Measurements from ENCODE around the gene ANKS1B. TPM values are rescaled to one million over a fixed set of nuclear protein-coding genes. Genes with fewer than 3 reads are reported as not detected.

ANKS1B gene
- not detected for polyA plus RNA-seq (2013)

DNA sequence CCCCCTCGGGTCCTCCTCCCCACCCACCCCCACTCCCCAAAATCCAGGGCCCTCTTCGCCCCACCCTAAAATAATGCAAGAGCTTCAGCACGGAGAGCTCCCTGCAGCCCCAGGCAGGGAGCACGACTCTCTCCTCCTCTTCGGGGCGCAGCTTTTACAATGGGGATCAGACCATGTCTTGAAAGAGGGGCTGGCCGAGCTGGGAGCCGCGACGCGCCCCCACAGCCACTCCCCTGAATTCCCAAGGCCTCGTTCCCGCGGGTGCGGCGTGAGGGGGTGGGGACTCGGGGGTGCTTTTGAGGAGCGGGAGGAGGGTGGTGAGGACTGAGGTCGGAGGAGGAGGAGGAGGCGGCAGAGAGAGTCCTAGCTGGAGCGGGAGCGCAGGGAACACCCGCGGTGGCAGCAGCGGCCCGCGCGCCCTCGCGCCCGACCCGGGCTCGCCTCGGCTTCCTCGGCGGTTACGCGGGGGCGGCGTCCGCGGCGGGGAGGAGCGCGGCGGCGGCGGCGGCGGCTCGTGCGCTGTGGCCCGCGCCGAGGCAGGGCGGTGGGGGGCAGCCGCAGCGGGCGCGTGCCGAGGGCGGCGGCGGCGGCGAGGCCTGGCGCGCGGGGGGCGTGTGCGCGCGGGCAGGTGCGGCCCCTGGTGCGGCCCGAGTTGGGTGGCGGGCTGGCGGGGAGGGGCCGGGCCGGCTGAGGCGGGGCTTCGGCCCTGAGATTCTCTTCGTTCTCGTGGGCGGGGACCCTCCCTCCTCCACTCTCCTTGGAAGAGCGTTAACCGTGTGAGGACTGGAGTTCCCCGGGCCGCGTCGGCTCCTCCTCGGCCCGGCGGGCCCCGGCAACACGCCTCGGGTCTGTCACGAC, at the start of gene ANKS1B:
ANKS1B (minus strand) TSS at position 666 of the 858 bp plus-strand sequence. CDS start 699 bp downstream, outside the sequence.
- H3K27me3 ChIP-seq (replicated peaks in 2 of 5; ENCODE audit: control insufficient read depth in 4 of 5, insufficient read depth in 5 of 5, low read length in 4 of 5): peaks cover 11 to 59% (median 22%) of the 10 kb centered on the region in 5 experiments
- peaks cover 5 to 12% (median 10%) of the 10 kb centered on the region in 4 experiments for H3K4me1 ChIP-seq (ENCODE audit: control extremely low read depth in 1 of 4, control insufficient read depth in 4 of 4, insufficient read depth in 4 of 4, low read length in 3 of 4)
- CTCF ChIA-PET: no interaction called here
- no peaks in the 10 kb centered on the region for H3K36me3 ChIP-seq (ENCODE audit: control insufficient read depth in 4 of 4, insufficient read depth in 4 of 4, low read length in 3 of 4)
- under 1% methylated on average over 61 of the region's 98 CpGs for WGBS (ENCODE audit: insufficient coverage)
- peak within 1 kb of the TSS; percentile 30 to 75 (median 64) for H3K4me3 ChIP-seq (ENCODE audit: control insufficient read depth in 1 of 7, extremely low read depth in 1 of 7, insufficient read depth in 4 of 7, low read depth in 2 of 7, low read length in 6 of 7)
- POLR2A ChIA-PET: no interaction called here
- H3K27ac ChIP-seq (ENCODE audit: insufficient read depth in 1 of 2, low read depth in 1 of 2, low read length in 2 of 2, poor library complexity in 1 of 2, severe bottlenecking in 2 of 2): no peak within 1 kb of the TSS
- peaks cover 0 to 1% (median 0%) of the 10 kb centered on the region in 5 experiments for H3K9me3 ChIP-seq (ENCODE audit: control extremely low read depth in 1 of 5, control insufficient read depth in 4 of 5, insufficient read depth in 2 of 5, low read depth in 1 of 5, low read length in 4 of 5)
- DNase-seq: peak; percentile 14 to 62 (median 49)

DNA sequence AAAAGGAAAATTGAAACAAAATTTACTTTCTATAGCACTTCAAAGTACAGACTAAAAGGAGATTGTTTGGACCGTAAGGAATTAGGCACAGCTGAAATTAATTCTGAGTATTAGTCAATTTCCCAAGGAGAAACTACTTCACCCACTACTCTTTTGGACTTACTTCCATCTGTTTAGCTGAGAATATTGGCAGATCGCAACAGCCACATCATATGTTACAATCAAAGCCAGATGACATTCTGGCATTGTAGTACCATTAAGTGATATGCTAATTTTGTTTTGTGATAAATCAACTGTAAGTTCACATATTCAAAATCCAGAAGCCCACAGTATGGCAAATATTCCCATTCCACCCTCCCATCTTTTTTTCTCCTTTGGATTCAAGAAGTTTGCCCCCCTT, 47.1 kb upstream of the ANKS1B start:
- ChIA-PET CTCF (no interaction called here), POLR2A (no interaction called here)
- DNase-seq: no peak
- H3K9me3 ChIP-seq (ENCODE audit: control extremely low read depth in 1 of 5, control insufficient read depth in 4 of 5, insufficient read depth in 2 of 5, low read depth in 1 of 5, low read length in 4 of 5): no peaks in the 10 kb centered on the region
- H3K27me3 ChIP-seq (replicated peaks in 2 of 5; ENCODE audit: control insufficient read depth in 4 of 5, insufficient read depth in 5 of 5, low read length in 4 of 5): no peaks in the 10 kb centered on the region
- no peak overlapping the region for H3K27ac ChIP-seq (ENCODE audit: insufficient read depth in 1 of 2, low read depth in 1 of 2, low read length in 2 of 2, poor library complexity in 1 of 2, severe bottlenecking in 2 of 2)
- no CpG with 5 or more reads among the region's 2 CpGs for WGBS (ENCODE audit: insufficient coverage)
- H3K4me1 ChIP-seq (ENCODE audit: control extremely low read depth in 1 of 4, control insufficient read depth in 4 of 4, insufficient read depth in 4 of 4, low read length in 3 of 4): no peaks in the 10 kb centered on the region
- peaks cover 0 to 2% (median 0%) of the 10 kb centered on the region in 4 experiments for H3K36me3 ChIP-seq (ENCODE audit: control insufficient read depth in 4 of 4, insufficient read depth in 4 of 4, low read length in 3 of 4)
- H3K4me3 ChIP-seq (ENCODE audit: control insufficient read depth in 1 of 7, extremely low read depth in 1 of 7, insufficient read depth in 4 of 7, low read depth in 2 of 7, low read length in 6 of 7): no peak overlapping the region

DNA sequence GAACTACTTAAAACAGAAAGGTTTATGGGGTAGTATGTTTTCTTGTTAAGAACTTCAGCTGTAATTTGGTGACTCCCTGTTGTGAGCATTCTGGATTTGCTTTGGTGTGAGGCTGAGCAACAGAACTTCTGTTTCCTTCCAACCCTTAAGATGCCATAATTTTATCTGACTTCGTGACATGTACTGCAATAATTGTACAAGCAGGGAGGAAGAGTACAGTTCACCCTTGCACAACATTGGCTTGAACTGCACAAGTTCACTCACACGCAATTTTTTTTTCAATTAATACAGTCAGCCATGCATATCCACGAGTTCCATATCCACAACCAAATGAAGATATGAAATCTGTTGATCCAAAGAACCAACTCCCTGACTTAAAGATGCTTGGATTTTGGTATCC, 42.9 kb upstream of the ANKS1B start:
- no peaks in the 10 kb centered on the region for H3K9me3 ChIP-seq (ENCODE audit: control extremely low read depth in 1 of 5, control insufficient read depth in 4 of 5, insufficient read depth in 2 of 5, low read depth in 1 of 5, low read length in 4 of 5)
- no peaks in the 10 kb centered on the region for H3K27me3 ChIP-seq (replicated peaks in 2 of 5; ENCODE audit: control insufficient read depth in 4 of 5, insufficient read depth in 5 of 5, low read length in 4 of 5)
- H3K27ac ChIP-seq (ENCODE audit: insufficient read depth in 1 of 2, low read depth in 1 of 2, low read length in 2 of 2, poor library complexity in 1 of 2, severe bottlenecking in 2 of 2): no peak overlapping the region
- no peak overlapping the region for H3K4me3 ChIP-seq (ENCODE audit: control insufficient read depth in 1 of 7, extremely low read depth in 1 of 7, insufficient read depth in 4 of 7, low read depth in 2 of 7, low read length in 6 of 7)
- DNase-seq: no peak
- ChIA-PET CTCF (no interaction called here), POLR2A (no interaction called here)
- no peaks in the 10 kb centered on the region for H3K4me1 ChIP-seq (ENCODE audit: control extremely low read depth in 1 of 4, control insufficient read depth in 4 of 4, insufficient read depth in 4 of 4, low read length in 3 of 4)
- H3K36me3 ChIP-seq (ENCODE audit: control insufficient read depth in 4 of 4, insufficient read depth in 4 of 4, low read length in 3 of 4): no peaks in the 10 kb centered on the region
- whole genome bisulfite sequencing (ENCODE audit: insufficient coverage): 100% methylated on average over 1 of the region's 3 CpGs

DNA sequence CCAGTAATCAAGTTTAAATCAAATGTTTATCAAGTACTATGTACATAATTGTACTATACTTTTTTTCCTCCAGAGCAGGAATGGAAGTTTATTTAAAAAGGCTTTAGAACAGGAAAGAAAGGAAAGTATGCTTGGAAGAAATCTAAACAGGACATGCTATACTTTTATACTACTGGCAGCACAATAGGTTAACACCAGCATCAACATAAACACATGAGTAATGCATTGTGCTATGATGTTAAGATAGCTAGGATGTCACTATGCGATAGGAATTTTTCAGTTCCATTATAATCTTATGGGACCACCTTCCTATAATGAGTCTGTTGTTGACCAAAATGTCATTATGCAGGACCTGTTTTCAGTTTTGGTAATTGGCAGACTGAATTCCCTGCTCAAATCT, 41.5 kb upstream of the ANKS1B start:
- H3K4me1 ChIP-seq (ENCODE audit: control extremely low read depth in 1 of 4, control insufficient read depth in 4 of 4, insufficient read depth in 4 of 4, low read length in 3 of 4): no peaks in the 10 kb centered on the region
- H3K36me3 ChIP-seq (ENCODE audit: control insufficient read depth in 4 of 4, insufficient read depth in 4 of 4, low read length in 3 of 4): no peaks in the 10 kb centered on the region
- no CpG with 5 or more reads among the region's 1 CpG for WGBS (ENCODE audit: insufficient coverage)
- DNase-seq: no peak
- no peaks in the 10 kb centered on the region for H3K27me3 ChIP-seq (replicated peaks in 2 of 5; ENCODE audit: control insufficient read depth in 4 of 5, insufficient read depth in 5 of 5, low read length in 4 of 5)
- ChIA-PET POLR2A (no interaction called here), CTCF (no interaction called here)
- H3K9me3 ChIP-seq (ENCODE audit: control extremely low read depth in 1 of 5, control insufficient read depth in 4 of 5, insufficient read depth in 2 of 5, low read depth in 1 of 5, low read length in 4 of 5): peaks cover 0 to 3% (median 0%) of the 10 kb centered on the region in 5 experiments
- H3K27ac ChIP-seq (ENCODE audit: insufficient read depth in 1 of 2, low read depth in 1 of 2, low read length in 2 of 2, poor library complexity in 1 of 2, severe bottlenecking in 2 of 2): no peak overlapping the region
- H3K4me3 ChIP-seq (ENCODE audit: control insufficient read depth in 1 of 7, extremely low read depth in 1 of 7, insufficient read depth in 4 of 7, low read depth in 2 of 7, low read length in 6 of 7): no peak overlapping the region

DNA sequence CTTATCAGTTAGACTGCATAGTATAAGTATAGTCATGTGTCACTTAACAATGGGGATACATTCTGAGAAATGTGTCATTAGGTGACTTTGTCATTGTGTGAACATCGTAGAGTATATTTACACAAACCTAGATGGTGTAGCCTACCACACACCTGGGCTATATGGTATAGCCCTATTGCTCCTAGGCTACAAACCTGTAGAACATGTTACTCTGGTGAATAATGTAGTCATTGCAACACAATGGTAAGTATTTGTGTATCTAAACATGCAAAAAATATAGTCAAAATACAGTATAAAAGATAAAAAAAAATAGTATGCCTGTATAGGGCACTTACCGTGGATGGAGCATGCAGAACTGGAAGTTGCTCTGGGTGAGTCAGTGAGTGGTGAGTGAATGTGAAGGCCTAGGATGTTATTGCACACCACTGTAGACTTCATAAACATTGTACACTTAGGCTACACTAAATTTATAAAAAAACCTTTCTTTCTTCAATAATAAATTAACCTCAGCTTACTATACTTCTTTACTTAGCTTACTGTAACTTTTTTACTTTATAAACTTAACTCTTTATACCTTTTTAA, 40.3 kb upstream of the ANKS1B start:
- DNase-seq: no peak
- 80% methylated on average over 1 of the region's 2 CpGs for WGBS (ENCODE audit: insufficient coverage)
- ChIA-PET CTCF (no interaction called here), POLR2A (interaction anchor here (0.7 kb wide), 1 partner anchor 739 kb away, joined by 3 read pairs; no protein-coding TSS in a partner anchor)
- Histone ChIP-seq H3K36me3 (ENCODE audit: control insufficient read depth in 4 of 4, insufficient read depth in 4 of 4, low read length in 3 of 4) (no peaks in the 10 kb centered on the region), H3K9me3 (ENCODE audit: control extremely low read depth in 1 of 5, control insufficient read depth in 4 of 5, insufficient read depth in 2 of 5, low read depth in 1 of 5, low read length in 4 of 5) (peaks cover 0 to 3% (median 0%) of the 10 kb centered on the region in 5 experiments), H3K27me3 (replicated peaks in 2 of 5; ENCODE audit: control insufficient read depth in 4 of 5, insufficient read depth in 5 of 5, low read length in 4 of 5) (no peaks in the 10 kb centered on the region), H3K4me1 (ENCODE audit: control extremely low read depth in 1 of 4, control insufficient read depth in 4 of 4, insufficient read depth in 4 of 4, low read length in 3 of 4) (no peaks in the 10 kb centered on the region), H3K27ac (ENCODE audit: insufficient read depth in 1 of 2, low read depth in 1 of 2, low read length in 2 of 2, poor library complexity in 1 of 2, severe bottlenecking in 2 of 2) (no peak overlapping the region), H3K4me3 (ENCODE audit: control insufficient read depth in 1 of 7, extremely low read depth in 1 of 7, insufficient read depth in 4 of 7, low read depth in 2 of 7, low read length in 6 of 7) (no peak overlapping the region)

DNA sequence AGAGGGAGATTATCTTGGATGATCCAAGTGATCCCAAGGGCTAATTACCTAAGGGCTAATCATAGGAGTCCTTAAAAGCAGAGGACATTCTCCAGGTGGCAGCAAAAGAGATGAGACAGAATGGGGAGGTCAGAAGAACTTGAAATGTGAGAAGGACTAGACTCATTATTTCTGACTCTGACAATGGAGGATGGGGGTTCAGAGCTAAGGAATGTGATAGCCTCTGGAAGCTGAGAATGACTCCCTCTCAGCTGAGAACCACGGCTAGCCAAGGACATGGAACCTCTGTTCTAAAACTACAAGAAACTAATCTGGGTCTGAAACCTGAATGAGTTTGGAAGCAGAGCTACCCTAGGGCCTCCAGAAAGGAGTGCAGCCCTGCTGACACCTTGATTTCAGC, 35.6 kb upstream of the ANKS1B start:
- H3K4me3 ChIP-seq (ENCODE audit: control insufficient read depth in 1 of 7, extremely low read depth in 1 of 7, insufficient read depth in 4 of 7, low read depth in 2 of 7, low read length in 6 of 7): no peak overlapping the region
- no peaks in the 10 kb centered on the region for H3K4me1 ChIP-seq (ENCODE audit: control extremely low read depth in 1 of 4, control insufficient read depth in 4 of 4, insufficient read depth in 4 of 4, low read length in 3 of 4)
- ChIA-PET CTCF (no interaction called here), POLR2A (no interaction called here)
- H3K36me3 ChIP-seq (ENCODE audit: control insufficient read depth in 4 of 4, insufficient read depth in 4 of 4, low read length in 3 of 4): no peaks in the 10 kb centered on the region
- no peak for DNase-seq
- no peaks in the 10 kb centered on the region for H3K27me3 ChIP-seq (replicated peaks in 2 of 5; ENCODE audit: control insufficient read depth in 4 of 5, insufficient read depth in 5 of 5, low read length in 4 of 5)
- 38% methylated on average over 1 of the region's 1 CpG for WGBS (ENCODE audit: insufficient coverage)
- H3K9me3 ChIP-seq (ENCODE audit: control extremely low read depth in 1 of 5, control insufficient read depth in 4 of 5, insufficient read depth in 2 of 5, low read depth in 1 of 5, low read length in 4 of 5): peaks cover 0 to 3% (median 0%) of the 10 kb centered on the region in 5 experiments
- no peak overlapping the region for H3K27ac ChIP-seq (ENCODE audit: insufficient read depth in 1 of 2, low read depth in 1 of 2, low read length in 2 of 2, poor library complexity in 1 of 2, severe bottlenecking in 2 of 2)

DNA sequence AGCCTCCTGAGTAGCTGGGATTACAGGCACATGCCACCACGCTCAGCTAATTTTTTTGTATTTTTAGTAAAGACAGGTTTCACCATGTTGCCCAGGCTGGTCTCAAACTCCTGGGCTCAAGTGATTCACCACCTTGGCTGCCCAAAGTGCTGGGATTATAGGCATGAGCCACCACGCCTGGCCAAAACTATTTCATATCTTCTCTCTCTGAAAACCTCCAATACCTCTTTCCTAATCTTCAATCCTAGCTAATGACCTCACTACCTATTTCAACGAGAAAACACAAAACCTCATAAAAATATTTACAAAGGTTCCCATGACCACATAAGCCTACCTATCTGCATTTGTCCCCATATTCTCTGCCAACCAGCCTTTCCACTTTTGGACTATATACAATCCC, 32.3 kb upstream of the ANKS1B start:
- CTCF ChIA-PET: no interaction called here
- peaks cover 0 to 1% (median 0%) of the 10 kb centered on the region in 5 experiments for H3K9me3 ChIP-seq (ENCODE audit: control extremely low read depth in 1 of 5, control insufficient read depth in 4 of 5, insufficient read depth in 2 of 5, low read depth in 1 of 5, low read length in 4 of 5)
- no peak for DNase-seq

More for the DNA sequence above, 32.3 kb upstream of the ANKS1B start:
- WGBS (ENCODE audit: insufficient coverage): 100% methylated on average over 3 of the region's 3 CpGs
- POLR2A ChIA-PET: no interaction called here
- Histone ChIP-seq H3K27ac (ENCODE audit: insufficient read depth in 1 of 2, low read depth in 1 of 2, low read length in 2 of 2, poor library complexity in 1 of 2, severe bottlenecking in 2 of 2) (no peak overlapping the region), H3K36me3 (ENCODE audit: control insufficient read depth in 4 of 4, insufficient read depth in 4 of 4, low read length in 3 of 4) (no peaks in the 10 kb centered on the region), H3K4me3 (ENCODE audit: control insufficient read depth in 1 of 7, extremely low read depth in 1 of 7, insufficient read depth in 4 of 7, low read depth in 2 of 7, low read length in 6 of 7) (no peak overlapping the region), H3K27me3 (replicated peaks in 2 of 5; ENCODE audit: control insufficient read depth in 4 of 5, insufficient read depth in 5 of 5, low read length in 4 of 5) (no peaks in the 10 kb centered on the region), H3K4me1 (ENCODE audit: control extremely low read depth in 1 of 4, control insufficient read depth in 4 of 4, insufficient read depth in 4 of 4, low read length in 3 of 4) (no peaks in the 10 kb centered on the region)
